ENCODE results near the gene GRIN3A. TPM values are rescaled to one million over a fixed set of nuclear protein-coding genes. Genes with fewer than 3 reads are reported as not detected.

Gene GRIN3A
- total RNA-seq, 4 donors from 2014 or later: 0.39 TPM; not detected in 3

DNA sequence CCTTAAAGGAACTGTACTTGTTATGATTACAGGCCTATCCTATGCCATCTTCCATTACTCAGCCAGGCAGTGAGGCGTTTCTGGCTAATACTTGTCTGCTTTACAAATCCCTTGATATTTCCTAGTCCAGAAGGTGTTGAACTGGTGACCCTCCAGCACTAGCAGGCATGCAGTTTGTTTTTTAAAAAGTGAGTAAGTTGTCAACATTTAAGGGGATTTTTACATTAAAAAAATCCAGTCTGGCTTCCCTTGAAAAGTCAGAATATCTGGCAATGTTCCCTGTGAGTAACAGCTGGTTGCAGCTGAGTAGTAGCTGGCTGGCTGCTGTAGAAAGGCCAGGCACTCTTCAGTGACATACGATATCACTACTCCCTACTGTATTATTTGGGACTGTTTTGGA lies 21.8 kb downstream of the GRIN3A start:
- H3K27me3 ChIP-seq: no peaks in the 10 kb centered on the region
- DNase-seq (ENCODE audit: low spot score in 2 of 2): no peak
- TF ChIP-seq EP300 (IDR thresholded peaks at IDR 0.05) (no peak), POLR2A (IDR thresholded peaks at IDR 0.05) (no peak)
- TF ChIP-seq, protein P1, sequence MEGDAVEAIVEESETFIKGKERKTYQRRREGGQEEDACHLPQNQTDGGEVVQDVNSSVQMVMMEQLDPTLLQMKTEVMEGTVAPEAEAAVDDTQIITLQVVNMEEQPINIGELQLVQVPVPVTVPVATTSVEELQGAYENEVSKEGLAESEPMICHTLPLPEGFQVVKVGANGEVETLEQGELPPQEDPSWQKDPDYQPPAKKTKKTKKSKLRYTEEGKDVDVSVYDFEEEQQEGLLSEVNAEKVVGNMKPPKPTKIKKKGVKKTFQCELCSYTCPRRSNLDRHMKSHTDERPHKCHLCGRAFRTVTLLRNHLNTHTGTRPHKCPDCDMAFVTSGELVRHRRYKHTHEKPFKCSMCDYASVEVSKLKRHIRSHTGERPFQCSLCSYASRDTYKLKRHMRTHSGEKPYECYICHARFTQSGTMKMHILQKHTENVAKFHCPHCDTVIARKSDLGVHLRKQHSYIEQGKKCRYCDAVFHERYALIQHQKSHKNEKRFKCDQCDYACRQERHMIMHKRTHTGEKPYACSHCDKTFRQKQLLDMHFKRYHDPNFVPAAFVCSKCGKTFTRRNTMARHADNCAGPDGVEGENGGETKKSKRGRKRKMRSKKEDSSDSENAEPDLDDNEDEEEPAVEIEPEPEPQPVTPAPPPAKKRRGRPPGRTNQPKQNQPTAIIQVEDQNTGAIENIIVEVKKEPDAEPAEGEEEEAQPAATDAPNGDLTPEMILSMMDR (IDR thresholded peaks at IDR 0.05): no peak
- no peaks in the 10 kb centered on the region for H3K4me1 ChIP-seq
- no peak overlapping the region for H3K27ac ChIP-seq
- H3K9me3 ChIP-seq: no peaks in the 10 kb centered on the region
- no peak overlapping the region for H3K4me3 ChIP-seq
- 35 to 40% methylated on average over 2 of the region's 2 CpGs for WGBS, 2 donors
- H3K36me3 ChIP-seq: no peaks in the 10 kb centered on the region

DNA sequence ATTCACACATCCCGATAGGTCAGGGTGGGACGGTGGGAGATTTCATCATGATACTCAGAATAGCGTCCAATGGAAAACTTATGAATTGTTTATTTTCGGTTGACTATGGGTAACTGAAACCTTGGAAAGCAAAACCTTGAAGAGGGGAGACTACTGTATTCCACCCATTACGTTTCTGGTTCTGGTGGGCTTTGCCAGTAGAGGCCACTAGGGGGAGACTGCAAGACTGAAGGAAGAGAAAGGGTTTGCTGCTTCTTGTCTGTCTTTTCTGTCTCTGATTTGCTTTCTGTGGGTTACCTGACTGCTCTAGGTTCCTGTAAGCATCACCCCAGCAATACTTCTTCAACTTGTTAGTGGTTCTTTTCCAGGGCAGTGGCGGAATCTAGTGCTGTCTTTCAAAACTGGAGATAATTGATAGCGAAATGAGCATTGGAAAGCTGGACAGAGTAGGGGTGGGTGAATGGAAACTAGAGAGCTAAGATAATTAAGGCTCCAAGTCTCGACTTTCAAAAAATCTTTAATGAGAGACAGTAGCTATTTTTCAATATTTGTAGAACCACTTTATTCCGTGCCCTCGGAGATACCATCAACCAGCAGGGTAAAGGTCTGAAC lies 27.0 kb downstream of the GRIN3A start:
- no peaks in the 10 kb centered on the region for H3K36me3 ChIP-seq

DNA sequence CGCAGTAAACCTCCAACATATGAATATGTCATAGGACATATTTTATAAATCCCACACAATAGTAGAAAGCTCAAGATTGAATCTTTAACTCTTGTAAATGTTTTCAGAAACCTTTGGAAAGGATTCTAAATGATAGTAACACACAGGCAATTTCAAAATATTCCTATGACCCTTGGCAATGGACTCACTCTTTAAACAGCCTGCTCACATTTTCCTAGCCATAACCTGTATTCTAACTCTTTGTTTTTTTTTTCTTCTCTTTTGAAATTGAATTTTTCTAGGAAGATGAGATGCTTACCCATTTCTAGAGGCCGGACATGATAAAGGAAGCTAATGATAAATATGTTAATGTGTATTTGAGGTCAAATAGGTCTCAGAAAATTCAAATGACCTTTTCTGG lies 29.6 kb downstream of the GRIN3A start:
- no peak for DNase-seq (ENCODE audit: low spot score in 2 of 2)
- Histone ChIP-seq H3K4me3 (no peak overlapping the region), H3K27me3 (peaks cover 0 to 8% of the 10 kb centered on the region in 2 donors), H3K4me1 (no peaks in the 10 kb centered on the region), H3K36me3 (no peaks in the 10 kb centered on the region), H3K9me3 (no peaks in the 10 kb centered on the region), H3K27ac (no peak overlapping the region)
- WGBS, 2 donors: 80 to 97% methylated on average over 2 of the region's 2 CpGs
- TF ChIP-seq EP300 (IDR thresholded peaks at IDR 0.05) (no peak), POLR2A (IDR thresholded peaks at IDR 0.05) (no peak)
- TF ChIP-seq, protein P1 (IDR thresholded peaks at IDR 0.05): no peak

More for the DNA sequence above, 27.0 kb downstream of the GRIN3A start:
- TF ChIP-seq, protein P1 (IDR thresholded peaks at IDR 0.05): peak in 1 of 5 experiments; percentile 18
- TF ChIP-seq POLR2A (IDR thresholded peaks at IDR 0.05): no peak
- Histone ChIP-seq H3K27ac (no peak overlapping the region), H3K27me3 (no peaks in the 10 kb centered on the region), H3K9me3 (no peaks in the 10 kb centered on the region), H3K4me1 (no peaks in the 10 kb centered on the region), H3K4me3 (no peak overlapping the region)
- WGBS, 2 donors: 83 to 86% methylated on average over 10 of the region's 10 CpGs
- no peak for DNase-seq (ENCODE audit: low spot score in 2 of 2)

GRCh38 chr9:101707721-101708120 lies 30.7 kb downstream of the GRIN3A start:
- H3K9me3 ChIP-seq: no peaks in the 10 kb centered on the region
- WGBS, 2 donors: 26 to 31% methylated on average over 3 of the region's 3 CpGs
- no peak for TF ChIP-seq EP300 (IDR thresholded peaks at IDR 0.05)
- TF ChIP-seq, protein P1 (IDR thresholded peaks at IDR 0.05): no peak
- H3K36me3 ChIP-seq: no peaks in the 10 kb centered on the region
- H3K4me3 ChIP-seq: no peak overlapping the region
- no peaks in the 10 kb centered on the region for H3K4me1 ChIP-seq
- no peak overlapping the region for H3K27ac ChIP-seq
- DNase-seq (ENCODE audit: low spot score in 2 of 2): no peak
- H3K27me3 ChIP-seq: peaks cover 0 to 8% of the 10 kb centered on the region in 2 donors

- Histone ChIP-seq H3K27ac (no peak overlapping the region), H3K4me1 (no peaks in the 10 kb centered on the region), H3K9me3 (no peaks in the 10 kb centered on the region), H3K4me3 (no peak overlapping the region), H3K36me3 (no peaks in the 10 kb centered on the region), H3K27me3 (peaks cover 0 to 8% of the 10 kb centered on the region in 2 donors)
- TF ChIP-seq, protein P1 (IDR thresholded peaks at IDR 0.05): no peak
- no peak for DNase-seq (ENCODE audit: low spot score in 2 of 2)
- 52 to 57% methylated on average over 2 of the region's 2 CpGs for whole genome bisulfite sequencing, 2 donors
Measured at GRCh38 chr9:101706997-101707396, 31.4 kb downstream of the GRIN3A start.
